ENCODE data around the gene DDX11.
"Not testable (repeated sequence)": the region's sequence is repeated elsewhere in the genome, so short reads cannot be mapped to it uniquely, and the experiment has no call there.

The DDX11 gene

DNA sequence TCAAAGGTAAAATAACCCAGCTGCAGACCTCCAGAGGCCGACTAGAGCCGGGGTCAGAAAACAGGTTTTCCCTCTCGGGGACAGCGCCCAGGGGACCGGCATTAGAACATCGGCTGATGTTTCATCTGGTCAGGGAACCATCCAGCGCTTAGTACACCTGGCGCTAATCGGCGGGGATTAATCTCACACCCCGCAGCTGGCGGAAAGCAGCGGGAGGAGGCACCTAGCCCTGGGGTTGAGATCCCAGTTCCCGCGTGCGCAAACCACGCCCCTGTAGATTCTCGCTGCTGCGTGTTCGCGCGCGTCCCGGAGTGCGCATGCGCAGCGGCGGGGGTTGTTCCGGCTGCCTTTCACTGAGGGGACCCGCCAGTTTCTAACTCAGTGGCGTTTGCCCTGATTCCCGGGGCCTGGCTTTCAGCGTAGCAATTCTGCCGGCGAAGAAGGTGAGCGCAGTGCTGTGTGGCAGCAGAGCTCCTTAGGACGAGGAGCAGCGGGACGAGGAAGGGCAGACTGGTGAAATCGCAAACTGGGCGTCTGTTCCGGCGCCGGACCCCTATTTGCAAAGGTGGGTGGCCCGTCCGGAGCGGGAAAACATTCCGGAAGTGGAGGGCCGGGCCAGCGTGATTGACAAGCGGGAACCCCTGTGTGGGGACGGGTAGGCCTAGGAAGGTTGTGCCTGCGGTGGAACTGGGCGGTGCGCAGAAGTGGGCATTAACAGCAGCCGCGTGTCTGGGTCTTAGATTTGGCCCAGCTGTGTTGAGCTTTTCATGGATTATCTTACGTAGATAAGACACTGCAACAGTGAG lies at the start of gene DDX11:
Gene DDX11 (plus strand): TSS at position 334 of the 806 bp plus-strand sequence. CDS start 4,534 bp downstream, outside the sequence.
- peak; percentile 97 for DNase-seq (ENCODE audit: low spot score)

DNA sequence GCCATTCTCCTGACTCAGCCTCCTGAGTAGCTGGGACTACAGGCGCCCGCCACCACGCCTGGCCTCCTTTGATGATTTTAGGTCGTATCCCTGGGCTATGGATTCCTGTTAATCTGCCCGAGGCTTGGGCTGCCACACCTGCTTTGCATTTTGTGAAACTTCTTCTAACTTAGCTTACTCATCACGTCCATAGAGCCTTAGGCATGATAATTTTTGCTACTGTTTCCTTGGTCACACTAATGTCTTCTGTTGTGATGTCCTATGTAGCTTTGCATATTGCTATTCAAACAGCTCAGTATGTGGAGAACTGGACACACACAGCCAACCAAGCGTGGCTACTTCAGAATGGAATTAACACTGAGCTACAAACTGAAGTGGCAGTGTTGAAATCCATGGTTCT lies 47.5 kb upstream of the DDX11 start:
- DNase-seq (ENCODE audit: low spot score) = no peak

DNA sequence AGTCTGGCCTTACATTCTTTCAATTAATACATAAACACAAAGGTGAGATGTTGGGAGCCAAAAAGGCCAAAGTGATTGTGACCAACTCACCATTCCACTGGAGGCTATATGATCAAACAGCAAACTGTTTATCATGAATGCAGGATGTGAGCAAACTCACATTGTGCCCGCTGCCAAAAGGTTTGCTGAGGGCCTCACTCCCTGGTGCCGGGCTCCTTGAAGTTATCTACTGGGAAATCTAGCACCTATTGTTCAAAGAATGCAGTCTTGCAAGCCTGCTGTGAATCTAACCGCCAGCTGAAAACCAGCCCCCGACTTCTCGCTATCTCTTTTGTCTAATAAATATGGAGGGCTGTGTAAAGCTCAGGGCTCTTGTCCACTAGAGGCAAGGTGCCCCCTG lies 46.7 kb upstream of the DDX11 start:
- DNase-seq (ENCODE audit: low spot score) = not testable (repeated sequence)

DNA sequence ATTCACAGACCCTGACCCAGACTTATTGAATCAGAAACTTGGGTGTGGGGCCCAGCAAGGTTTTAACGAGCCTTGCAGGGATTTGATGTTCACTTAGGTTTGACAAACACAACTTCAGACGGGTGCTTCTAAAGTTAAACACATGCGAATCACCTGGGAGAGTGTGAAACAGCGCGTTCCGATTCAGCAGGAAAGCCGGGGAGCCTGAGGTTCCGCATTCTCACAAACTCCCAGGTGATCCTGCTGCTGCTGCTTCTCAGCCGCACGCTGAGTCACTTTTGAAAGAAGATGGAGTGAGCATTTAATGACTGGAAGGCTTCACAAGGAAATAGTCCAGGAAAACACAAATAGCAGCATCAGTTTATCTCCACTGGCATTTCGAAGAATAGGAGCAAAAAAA lies 44.2 kb upstream of the DDX11 start:
- no peak for DNase-seq (ENCODE audit: low spot score)

DNA sequence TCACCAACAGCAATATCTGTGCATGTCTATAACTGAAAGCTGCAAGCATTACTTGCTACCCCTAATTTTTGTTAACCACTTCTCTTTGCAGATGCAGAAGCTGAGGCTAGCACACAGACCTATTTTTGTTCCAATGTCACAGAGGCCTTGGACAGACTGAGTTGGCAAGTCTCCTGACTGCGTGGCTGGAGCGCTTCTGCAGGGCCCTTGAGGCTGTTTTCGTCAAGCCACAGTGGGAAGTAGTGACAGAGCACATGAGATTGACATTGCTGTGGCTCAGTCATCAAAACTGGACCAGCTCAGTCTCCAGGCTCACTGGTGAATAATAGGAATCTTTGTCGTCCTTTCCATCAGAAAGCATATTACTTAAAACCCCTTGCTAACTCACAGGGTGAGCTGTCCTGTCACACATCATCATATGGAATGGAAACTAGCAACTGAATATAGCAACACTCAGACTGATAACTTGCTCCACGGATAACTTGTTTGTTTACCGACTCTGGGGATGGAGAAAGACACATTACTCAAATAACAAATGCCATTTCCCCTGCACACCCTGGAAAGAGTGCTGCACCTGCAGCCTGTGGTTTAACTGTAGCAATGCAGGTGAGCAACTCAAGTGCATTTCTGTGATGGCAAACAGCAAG lies 43.6 kb upstream of the DDX11 start:
- no peak for DNase-seq (ENCODE audit: low spot score)

DNA sequence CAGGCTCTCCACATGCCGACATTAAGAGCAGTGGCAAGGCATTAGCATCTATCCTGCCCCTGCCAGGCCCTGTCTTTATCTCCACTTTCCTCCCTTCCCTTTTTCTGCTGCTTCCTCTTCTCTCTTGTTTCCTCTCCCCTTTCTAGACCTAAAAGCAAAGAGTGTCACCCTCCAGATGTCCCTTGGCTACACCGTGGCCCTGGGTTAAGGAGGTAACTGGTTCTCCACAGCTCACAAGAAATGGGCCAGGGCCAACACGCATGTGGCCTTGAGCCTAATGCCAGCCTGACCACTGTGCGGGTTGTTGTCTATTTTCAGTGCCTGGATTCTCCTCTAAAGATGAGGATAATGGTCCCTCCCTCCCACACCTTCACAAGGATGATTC lies 41.7 kb upstream of the DDX11 start:
- no peak for DNase-seq (ENCODE audit: low spot score)

DNA sequence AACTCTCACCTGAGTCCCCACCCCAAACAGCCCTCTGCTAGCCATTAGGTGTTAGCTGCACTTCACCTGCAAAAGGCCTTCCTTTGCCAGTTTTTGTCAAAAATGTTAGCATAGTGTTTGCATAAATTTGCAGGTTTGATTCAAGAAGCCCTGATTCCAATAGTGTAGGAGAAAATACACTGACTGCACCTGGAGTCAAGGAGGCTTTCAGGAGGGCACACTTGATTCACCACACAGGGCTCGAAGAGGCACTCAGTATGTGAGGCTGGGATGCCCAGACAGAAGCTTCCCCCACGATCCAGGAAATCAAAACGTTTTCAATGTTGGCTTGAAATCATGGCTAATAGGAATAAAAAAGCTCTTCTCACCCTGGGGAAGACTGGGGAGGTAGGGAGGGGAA lies 40.5 kb upstream of the DDX11 start:
- DNase-seq (ENCODE audit: low spot score) = no peak

DNA sequence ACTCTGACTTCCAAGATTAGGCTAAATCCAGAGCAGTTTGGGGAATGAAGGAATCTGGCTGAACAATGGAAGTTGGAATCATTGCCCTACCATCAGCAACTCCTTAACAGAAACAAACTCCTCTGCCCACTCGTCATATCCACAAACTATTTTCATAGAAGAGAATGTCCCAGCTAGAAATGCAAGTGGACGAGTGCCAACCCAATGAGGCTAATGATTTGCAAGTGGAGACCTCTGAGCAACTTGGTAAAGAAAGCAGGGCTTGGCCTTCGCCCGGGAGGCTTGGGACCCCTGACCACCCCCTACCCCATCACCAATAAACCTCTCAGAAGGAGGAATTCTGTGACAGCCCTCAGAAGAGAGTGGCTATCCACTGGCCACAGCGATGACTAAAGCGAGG lies 40.0 kb upstream of the DDX11 start:
- DNase-seq (ENCODE audit: low spot score) = no peak

DNA sequence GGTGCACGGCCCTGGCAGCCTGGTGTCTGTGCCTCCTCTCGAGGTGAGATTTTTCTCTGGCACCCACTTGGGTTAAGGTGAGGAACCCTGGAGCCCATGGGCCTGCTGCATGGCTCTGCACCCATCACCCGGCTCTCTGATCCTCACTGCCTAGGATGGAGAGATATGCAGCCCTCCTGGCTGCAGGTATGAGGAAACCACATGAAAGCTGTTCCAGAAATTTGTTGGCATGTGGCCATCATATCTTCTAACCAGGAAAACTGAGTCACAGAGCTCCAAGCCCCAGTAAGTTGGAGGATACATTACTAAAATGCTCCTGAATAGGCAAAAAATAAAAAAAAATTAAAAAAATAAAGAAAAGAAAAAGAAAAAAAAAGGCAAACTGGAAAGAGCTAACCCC lies 39.3 kb upstream of the DDX11 start:
- DNase-seq (ENCODE audit: low spot score) = no peak

DNA sequence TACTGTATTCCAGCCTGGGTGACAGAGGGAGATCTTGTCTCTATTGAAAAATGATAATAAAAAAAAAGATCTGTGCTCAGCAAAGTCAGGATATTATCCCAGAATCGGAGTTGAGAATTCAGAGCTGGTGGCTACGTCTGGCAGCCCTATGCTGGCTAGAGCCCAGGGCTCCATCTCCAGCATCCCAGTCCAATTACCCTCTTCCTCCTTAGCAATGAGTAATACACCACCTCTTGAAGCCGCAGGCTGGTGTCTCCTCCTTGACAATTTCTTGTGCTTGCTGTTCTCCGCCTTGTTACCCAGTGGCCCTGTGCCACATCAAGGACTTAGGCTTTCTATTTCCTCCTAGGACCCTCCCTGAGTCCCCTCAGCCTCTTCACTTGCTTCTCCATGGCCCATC lies 38.4 kb upstream of the DDX11 start:
- DNase-seq (ENCODE audit: low spot score) = no peak

DNA sequence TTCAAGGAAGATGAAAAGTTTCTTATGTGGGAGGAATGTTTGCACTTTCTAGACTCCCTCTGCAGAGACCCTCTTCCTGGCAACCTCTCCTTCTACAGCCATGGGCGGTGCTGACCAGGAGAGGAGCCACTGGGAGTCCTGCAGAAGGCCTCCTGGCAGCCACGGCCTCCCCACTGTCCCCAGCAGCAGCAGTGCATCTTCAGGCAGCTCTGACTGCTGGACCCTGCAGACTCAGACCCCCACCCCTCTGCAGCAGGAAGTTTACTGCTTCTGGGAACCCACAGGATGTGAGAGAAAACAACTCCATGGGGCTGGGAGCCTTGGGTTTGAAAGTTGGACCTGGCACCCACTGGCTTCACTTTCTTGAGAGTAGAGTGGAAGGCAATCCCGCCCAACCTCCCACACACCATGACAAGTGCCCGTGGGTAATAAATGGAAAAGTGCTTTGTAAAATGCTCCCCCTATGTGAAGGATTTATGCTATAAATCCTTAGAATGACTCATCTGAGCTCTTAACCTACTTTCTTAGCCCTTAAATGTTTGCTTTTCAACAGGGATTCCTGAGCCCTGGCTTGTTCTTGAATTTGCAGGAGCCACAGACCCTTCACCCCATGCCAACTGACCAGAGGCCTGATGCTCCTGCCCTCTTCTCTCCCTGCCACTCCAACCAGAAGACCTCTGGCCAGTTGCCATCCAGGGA lies 37.5 kb upstream of the DDX11 start:
- no peak for DNase-seq (ENCODE audit: low spot score)

DNA sequence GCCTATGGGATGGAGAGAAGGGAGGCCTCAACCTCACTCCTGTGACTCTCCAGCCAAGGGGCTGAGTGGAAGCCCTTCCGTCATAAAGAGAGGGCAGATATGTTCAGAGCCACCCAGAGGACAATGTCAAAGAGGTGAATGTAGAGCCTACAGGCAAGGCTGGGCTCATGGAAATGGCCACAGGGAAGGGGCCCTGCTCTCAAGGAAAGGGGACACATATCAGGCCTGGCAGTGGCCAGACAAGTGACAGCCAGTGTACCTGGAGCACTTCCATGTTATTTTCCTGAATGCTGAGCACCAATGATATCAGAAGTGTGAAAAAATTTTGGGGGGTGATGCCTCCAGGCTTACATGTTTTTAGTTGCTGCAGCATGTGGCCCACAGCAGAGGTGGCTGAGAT lies 36.6 kb upstream of the DDX11 start:
- no peak for DNase-seq (ENCODE audit: low spot score)

DNA sequence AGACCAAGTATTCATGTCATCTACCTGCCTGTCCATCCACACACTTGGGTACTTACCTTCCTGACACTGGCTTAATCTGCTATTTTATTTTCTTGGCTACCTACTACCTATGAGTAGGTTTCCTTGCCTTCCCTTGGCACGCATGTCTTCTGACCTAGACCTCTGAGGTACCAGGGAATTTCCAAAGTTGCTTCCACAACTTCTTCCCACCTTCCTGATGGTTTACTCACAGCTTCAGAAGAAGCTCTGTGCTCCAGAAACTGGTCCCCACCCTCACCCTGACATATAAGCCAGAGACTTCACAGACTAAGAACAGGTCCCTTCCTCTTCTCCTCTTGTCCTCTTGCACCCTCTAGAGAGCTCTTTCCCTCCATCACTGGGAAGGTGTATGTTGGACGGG lies 35.7 kb upstream of the DDX11 start:
- DNase-seq (ENCODE audit: low spot score) = no peak

DNA sequence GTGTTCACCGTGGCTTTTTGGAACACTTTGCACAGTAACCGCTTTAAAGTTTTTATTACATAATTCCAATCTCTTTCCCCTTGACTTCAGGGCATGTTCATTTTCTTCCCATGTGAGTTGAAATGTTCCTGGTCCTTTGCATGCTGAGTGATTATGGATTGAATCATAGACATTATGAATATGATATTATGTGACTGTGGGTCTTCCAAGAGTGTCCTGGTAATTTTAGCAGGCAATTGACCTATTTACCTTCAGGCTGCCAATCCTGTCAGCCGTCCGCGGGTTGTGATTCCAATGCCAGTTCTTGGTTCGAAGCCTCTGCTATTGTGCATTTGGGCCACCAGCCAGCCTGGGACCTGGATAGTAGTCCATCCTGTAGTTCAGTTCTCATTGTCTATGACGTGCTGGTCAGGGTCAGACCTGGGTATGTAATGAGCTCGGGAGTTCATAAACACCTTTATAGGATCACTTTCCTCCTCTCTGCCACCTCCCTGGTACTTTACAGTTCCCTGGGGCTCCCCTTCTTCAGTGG lies 32.6 kb upstream of the DDX11 start:
- no peak for DNase-seq (ENCODE audit: low spot score)

DNA sequence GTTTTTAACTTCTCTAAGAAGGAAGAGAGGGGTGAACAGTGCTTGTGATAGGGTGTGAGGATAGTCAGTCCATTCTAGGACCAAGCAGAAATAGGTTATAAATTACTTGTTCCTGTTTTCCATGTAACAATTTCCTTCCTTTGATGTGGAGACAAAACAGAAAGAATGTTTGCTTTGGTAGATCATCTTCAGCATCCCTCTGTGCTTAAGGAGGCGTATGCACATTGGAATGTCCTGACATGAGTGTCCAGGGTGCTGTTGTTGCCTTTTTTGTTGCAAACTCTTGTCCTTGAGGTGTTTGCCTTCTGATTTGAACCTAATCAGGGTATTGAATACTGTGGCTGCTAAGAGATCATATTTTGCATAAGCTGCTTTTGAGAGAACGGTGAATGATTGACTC lies 23.5 kb upstream of the DDX11 start:
- not testable (repeated sequence) for DNase-seq (ENCODE audit: low spot score)

DNA sequence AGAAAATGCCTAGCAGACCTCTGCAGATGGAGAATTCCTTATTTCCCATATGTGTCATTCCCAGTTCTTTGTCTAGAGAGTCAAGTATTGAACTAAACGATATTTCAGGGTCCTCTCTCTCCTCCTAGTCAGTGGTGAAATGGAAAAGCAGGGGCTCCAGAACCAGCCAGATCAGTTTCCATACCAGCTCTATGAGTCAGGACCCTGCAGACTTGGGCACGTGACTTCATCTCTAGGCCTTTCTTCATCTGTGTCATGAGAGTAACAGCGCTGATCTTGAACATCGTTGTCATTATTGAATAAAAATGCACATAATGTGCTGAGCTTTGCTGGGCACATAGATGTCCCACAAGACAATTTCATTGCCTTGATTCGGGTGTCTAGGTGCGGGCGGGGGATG lies 23.1 kb upstream of the DDX11 start:
- DNase-seq (ENCODE audit: low spot score) = not testable (repeated sequence)

DNA sequence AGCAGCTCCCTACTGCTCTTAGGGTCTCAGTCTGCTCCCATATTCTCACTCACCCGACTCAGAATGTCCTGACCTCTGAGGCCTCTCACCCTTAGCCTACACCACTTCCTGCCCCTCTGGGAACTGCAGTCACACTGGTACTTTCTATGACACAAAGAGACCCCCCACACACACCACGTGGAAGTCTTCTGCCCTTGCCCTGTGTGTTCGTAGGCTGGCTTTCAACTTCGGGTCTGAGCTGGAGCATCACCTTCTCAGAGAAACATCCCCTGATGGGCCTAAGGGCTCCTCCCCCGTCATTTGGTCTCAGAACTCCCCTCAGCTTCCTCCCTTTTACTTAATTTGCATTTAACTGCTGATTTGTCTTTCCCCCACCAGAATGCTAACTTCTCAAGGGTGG lies 22.0 kb upstream of the DDX11 start:
- DNase-seq (ENCODE audit: low spot score) = peak; percentile 11

DNA sequence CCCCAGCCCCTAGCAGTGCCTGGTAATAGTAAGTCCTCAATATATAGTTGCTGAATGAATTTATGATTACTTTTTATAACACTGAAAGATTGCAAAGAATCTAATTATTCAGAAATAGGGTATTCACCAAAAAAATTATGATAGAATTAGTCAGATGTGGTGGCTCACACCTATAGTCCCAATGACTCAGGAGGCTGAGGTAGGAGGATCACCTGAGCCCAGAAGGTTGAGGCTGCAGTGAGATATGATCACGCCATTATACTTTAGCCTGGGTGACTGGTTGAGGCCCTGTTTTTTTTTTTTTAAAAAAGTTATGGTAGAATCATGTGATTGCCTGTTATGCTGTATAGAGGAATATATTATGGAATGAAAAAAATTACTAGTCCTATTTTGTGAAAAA lies 21.5 kb upstream of the DDX11 start:
- DNase-seq (ENCODE audit: low spot score) = not testable (repeated sequence)

DNA sequence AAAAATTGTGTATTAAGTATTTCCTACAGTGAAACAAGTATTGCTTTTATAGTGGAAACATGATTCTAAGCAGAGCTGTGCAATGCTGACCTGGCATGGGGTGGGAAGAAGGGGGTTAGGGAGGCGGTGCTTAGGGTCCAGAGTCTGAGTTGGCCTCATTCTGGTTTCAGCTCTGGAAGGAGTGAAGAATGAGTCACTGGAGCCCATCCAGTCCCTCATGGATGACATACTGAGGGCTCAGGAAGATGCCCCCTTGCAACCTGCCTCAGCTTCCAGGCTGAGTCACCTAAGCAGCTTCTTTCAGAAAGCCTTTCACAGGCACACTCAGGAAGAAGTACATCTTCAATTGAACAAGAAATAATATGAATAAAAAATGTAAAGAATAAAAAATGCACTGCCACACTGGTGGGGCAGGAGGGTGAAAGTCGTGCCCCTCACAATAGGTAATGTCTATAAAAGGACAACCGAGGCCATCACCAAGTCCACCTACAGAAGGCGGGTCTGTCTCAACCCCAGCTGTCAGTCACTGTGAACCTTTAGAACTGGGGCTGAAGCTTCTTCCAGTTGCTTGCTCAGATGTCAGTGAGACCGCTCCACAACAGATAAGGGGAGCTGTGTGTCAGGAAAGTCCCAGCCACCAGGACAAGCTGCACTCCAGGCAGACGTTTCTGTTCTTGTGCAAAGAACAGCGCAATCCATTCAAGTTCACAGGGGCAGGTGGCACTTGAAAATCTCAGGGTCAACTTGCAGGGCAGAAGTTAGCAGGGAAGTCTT lies 20.8 kb upstream of the DDX11 start:
- DNase-seq (ENCODE audit: low spot score) = not testable (repeated sequence)

DNA sequence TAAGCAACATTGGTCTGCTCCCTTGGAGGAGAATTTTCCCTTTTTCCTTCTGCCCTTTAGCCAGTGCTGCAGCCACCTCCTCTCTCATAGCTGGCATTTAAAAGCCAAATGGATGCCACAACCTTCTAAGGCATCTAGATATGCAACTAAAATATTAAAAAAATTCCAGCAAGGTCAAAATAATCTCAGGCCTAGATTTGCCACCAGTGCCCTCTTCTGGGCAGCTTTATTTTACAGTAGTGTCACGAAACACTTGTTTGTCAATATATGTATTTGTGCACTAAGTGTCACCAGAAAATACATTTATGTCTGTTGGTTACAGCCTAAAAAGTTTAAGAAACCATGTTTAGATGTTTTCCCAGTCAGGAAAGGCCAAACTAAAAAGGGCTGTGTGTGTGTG lies 19.7 kb upstream of the DDX11 start:
- peak; percentile 36 for DNase-seq (ENCODE audit: low spot score)

DNA sequence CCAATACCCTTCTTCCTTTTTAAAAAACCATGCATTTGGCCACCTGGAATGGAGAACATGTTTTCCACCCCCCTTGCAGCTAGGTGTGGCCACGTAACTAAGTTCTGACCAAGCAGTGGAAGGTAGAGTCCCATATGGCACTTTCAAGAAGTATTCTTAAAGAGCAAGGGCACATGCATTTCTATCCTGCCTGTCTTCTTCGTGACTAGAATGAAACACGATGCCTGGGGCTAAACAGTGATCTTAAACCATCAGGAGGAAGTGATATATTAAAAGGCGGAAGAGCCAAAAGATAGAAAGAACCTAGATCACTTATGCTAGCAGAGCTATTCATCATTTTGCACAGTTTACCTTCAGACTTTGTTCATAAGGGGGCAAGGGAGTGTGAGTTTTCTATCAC lies 16.0 kb upstream of the DDX11 start:
- no peak for DNase-seq (ENCODE audit: low spot score)

DNA sequence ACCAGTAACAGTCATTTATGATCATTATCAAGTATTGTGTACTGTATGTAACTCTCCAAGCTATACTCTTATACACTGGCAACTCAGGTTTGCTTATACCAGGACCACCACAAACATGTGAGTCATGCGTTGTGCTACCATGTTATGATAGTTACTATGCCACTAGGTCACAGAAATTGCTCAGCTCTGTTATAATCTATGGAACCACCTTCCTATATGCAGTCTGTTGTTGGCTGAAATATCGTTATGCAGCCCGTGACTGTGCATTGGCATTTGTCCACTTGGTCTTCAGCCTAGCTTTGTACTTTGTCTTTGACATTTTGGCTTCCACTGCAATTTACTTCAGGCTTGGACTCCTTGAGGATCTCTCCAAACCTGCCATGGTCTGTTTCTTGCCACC lies 7.5 kb upstream of the DDX11 start:
- DNase-seq (ENCODE audit: low spot score) = not testable (repeated sequence)

Measured in NAMALWA (cell line).